H9 (cell line): ENCODE measurements around the gene OCLN. TPM values are rescaled to one million over a fixed set of nuclear protein-coding genes. Genes with fewer than 3 reads are reported as not detected.

Experiments used
- DNase-seq: peaks from one replicate; pipeline ENCODE4 v3.0.0-alpha.2; 2017
- H2AFZ ChIP-seq: one replicate; pipeline ENCODE4 v1.6.1; 2013; ENCODE audit warnings: mild to moderate bottlenecking, low read length, control low read depth, moderate library complexity
- H2AK5ac ChIP-seq: 2 replicates; pipeline ENCODE4 v1.6.1; 2013; ENCODE audit warnings: low read length, control low read depth, mixed read lengths; ENCODE audit not compliant: insufficient read length
- H2BK120ac ChIP-seq: one replicate; pipeline ENCODE4 v1.6.1; 2013; ENCODE audit warnings: low read depth, mild to moderate bottlenecking, low read length, control low read depth, inconsistent platforms; ENCODE audit not compliant: poor library complexity, severe bottlenecking
- H2BK12ac ChIP-seq: 2 replicates; pipeline ENCODE4 v1.6.1; 2013; ENCODE audit warnings: low read length, control low read depth, mixed read lengths, low read depth; ENCODE audit not compliant: insufficient read length
- H2BK15ac ChIP-seq: 2 replicates; pipeline ENCODE4 v1.6.1; 2013; ENCODE audit warnings: low read depth, low read length, control low read depth
- H2BK20ac ChIP-seq: one replicate; pipeline ENCODE4 v1.6.1; 2013; ENCODE audit warnings: low read depth, mild to moderate bottlenecking, low read length, control low read depth, inconsistent platforms; ENCODE audit not compliant: poor library complexity, severe bottlenecking
- H2BK5ac ChIP-seq: 2 replicates; pipeline ENCODE4 v1.6.1; 2013; ENCODE audit warnings: low read length, control low read depth, mixed read lengths; ENCODE audit not compliant: insufficient read length
- H3K14ac ChIP-seq: 2 replicates; pipeline ENCODE4 v1.6.1; 2013; ENCODE audit warnings: low read length, control low read depth; ENCODE audit not compliant: insufficient read depth
- H3K18ac ChIP-seq: 2 replicates; pipeline ENCODE4 v1.6.1; 2013; ENCODE audit warnings: low read depth, mild to moderate bottlenecking, mixed read lengths, low read length, control low read depth; ENCODE audit not compliant: insufficient read length
- H3K23ac ChIP-seq: 2 replicates; pipeline ENCODE4 v1.6.1; 2013; ENCODE audit warnings: low read length, control low read depth, mixed read lengths, low read depth; ENCODE audit not compliant: insufficient read length
- H3K23me2 ChIP-seq: 2 replicates; pipeline ENCODE4 v1.6.1; 2013; ENCODE audit warnings: low read depth, mild to moderate bottlenecking, mixed read lengths, low read length, control low read depth; ENCODE audit not compliant: insufficient read length, poor library complexity, severe bottlenecking
- H3K27ac ChIP-seq: 2 replicates; pipeline ENCODE4 v1.5.1; 2013; ENCODE audit warnings: low read length, control low read depth, mixed read lengths, low read depth; ENCODE audit not compliant: insufficient read length
- H3K27me3 ChIP-seq: 2 replicates; pipeline ENCODE4 v1.6.1; 2013; ENCODE audit warnings: low read length, control low read depth, inconsistent platforms; ENCODE audit not compliant: insufficient read depth
- H3K4ac ChIP-seq: 2 replicates; pipeline ENCODE4 v1.6.1; 2013; ENCODE audit warnings: low read depth, mild to moderate bottlenecking, control low read depth, inconsistent platforms, low read length, moderate library complexity
- H3K4me1 ChIP-seq: 2 replicates; pipeline ENCODE4 v1.6.1; 2013; ENCODE audit warnings: low read length, control low read depth, inconsistent platforms; ENCODE audit not compliant: insufficient read depth
- H3K4me2 ChIP-seq: 2 replicates; pipeline ENCODE4 v1.6.1; 2013; ENCODE audit warnings: low read length, control low read depth, mixed read lengths; ENCODE audit not compliant: insufficient read length, insufficient read depth
- H3K56ac ChIP-seq: 2 replicates; pipeline ENCODE4 v1.6.1; 2013; ENCODE audit warnings: low read depth, mild to moderate bottlenecking, mixed read lengths, low read length, control low read depth; ENCODE audit not compliant: insufficient read length
- H3K79me1 ChIP-seq: 2 replicates; pipeline ENCODE4 v1.6.1; 2013; ENCODE audit warnings: low read depth, mild to moderate bottlenecking, moderate library complexity, low read length, control low read depth, inconsistent platforms; ENCODE audit not compliant: insufficient read depth, poor library complexity, severe bottlenecking
- H3K79me2 ChIP-seq: 2 replicates; pipeline ENCODE4 v1.6.1; 2013; ENCODE audit warnings: low read length, control low read depth, inconsistent platforms; ENCODE audit not compliant: insufficient read depth
- H3K9ac ChIP-seq: 2 replicates; pipeline ENCODE4 v1.6.1; 2013; ENCODE audit warnings: low read length, control low read depth, mixed read lengths; ENCODE audit not compliant: insufficient read length; ENCODE audit errors: extremely low read depth
- H3K9me3 ChIP-seq: one replicate; pipeline ENCODE4 v1.6.1; 2013; ENCODE audit warnings: low read depth, low read length, inconsistent platforms; ENCODE audit not compliant: control insufficient read depth
- H3T11ph ChIP-seq: one replicate; pipeline ENCODE4 v1.6.1; 2013; ENCODE audit warnings: mild to moderate bottlenecking, low read length, control low read depth, inconsistent platforms
- H4K20me1 ChIP-seq: one replicate; pipeline ENCODE4 v1.6.1; 2013; ENCODE audit not compliant: control insufficient read depth, insufficient read length, insufficient read depth
- H4K5ac ChIP-seq: 2 replicates; pipeline ENCODE4 v1.6.1; 2013; ENCODE audit warnings: low read depth, mild to moderate bottlenecking, mixed read lengths, low read length, control low read depth; ENCODE audit not compliant: insufficient read length
- H4K8ac ChIP-seq: replicated peaks from 2 replicates; pipeline ENCODE4 v1.6.1; 2013; ENCODE audit warnings: low read length, control low read depth, mixed read lengths, low read depth; ENCODE audit not compliant: insufficient read length
- H4K91ac ChIP-seq: 2 replicates; pipeline ENCODE4 v1.6.1; 2013; ENCODE audit warnings: low read depth, mild to moderate bottlenecking, moderate library complexity, mixed read lengths, low read length, control low read depth; ENCODE audit not compliant: insufficient read length
- H3K27ac Mint-ChIP-seq, 3 experiments: 2 replicates in 2 of 3; 3 replicates in 1 of 3; pipeline ENCODE4 v1.8.0; 2020 to 2021; ENCODE audit warnings: mixed read lengths in 3 of 3, mild to moderate bottlenecking in 1 of 3, moderate library complexity in 1 of 3
- H3K27me3 Mint-ChIP-seq: 2 replicates; pipeline ENCODE4 v1.8.0; 2021; ENCODE audit warnings: low read depth, mild to moderate bottlenecking, moderate library complexity, mixed read lengths
- H3K36me3 Mint-ChIP-seq, 3 experiments: 2 replicates in 2 of 3; 3 replicates in 1 of 3; pipeline ENCODE4 v1.8.0; 2020 to 2021; ENCODE audit warnings: low read depth in 3 of 3, mixed read lengths in 3 of 3; ENCODE audit not compliant: insufficient read depth in 1 of 3
- H3K4me1 Mint-ChIP-seq, 2 experiments: 2 replicates each; pipeline ENCODE4 v1.8.0; 2020; ENCODE audit warnings: mixed read lengths in 2 of 2
- H3K4me3 Mint-ChIP-seq, 2 experiments: 2 replicates in 1 of 2; 3 replicates in 1 of 2; pipeline ENCODE4 v1.8.0; 2020 to 2021; ENCODE audit warnings: mild to moderate bottlenecking in 2 of 2, mixed read lengths in 2 of 2, moderate library complexity in 1 of 2
- H3K9me3 Mint-ChIP-seq, 2 experiments: 2 replicates in 1 of 2; 3 replicates in 1 of 2; pipeline ENCODE4 v1.8.0; 2020; ENCODE audit warnings: mild to moderate bottlenecking in 2 of 2, mixed read lengths in 2 of 2, moderate library complexity in 1 of 2
- WGBS: extraction: QIAGEN DNeasy Blood & Tissue Kit; methylation state at CpG from one replicate; pipeline ENCODE4 v1.1.7; 2013; ENCODE audit warnings: missing lambda C conversion rate, low lambda C conversion rate, mixed read lengths; ENCODE audit not compliant: insufficient read length; ENCODE audit errors: extremely low coverage; 5-methylcytosine and 5-hydroxymethylcytosine counted together
- total RNA-seq: library from RNA; stranded (reverse); gene quantifications from 2 replicates; pipeline ENCODE4 v1.2.1, GENCODE V29; 2021
- TF ChIP-seq, protein P1 (sequence below): fragments of 200-600 bp; sonication (generic); conservative IDR thresholded peaks from 3 replicates; pipeline ENCODE4 v1.8.0; 2021; ENCODE audit warnings: antibody characterized with exemption, mild to moderate bottlenecking

OCLN gene
- total RNA-seq, 1 experiment from 2014 or later, result 109 TPM

DNA sequence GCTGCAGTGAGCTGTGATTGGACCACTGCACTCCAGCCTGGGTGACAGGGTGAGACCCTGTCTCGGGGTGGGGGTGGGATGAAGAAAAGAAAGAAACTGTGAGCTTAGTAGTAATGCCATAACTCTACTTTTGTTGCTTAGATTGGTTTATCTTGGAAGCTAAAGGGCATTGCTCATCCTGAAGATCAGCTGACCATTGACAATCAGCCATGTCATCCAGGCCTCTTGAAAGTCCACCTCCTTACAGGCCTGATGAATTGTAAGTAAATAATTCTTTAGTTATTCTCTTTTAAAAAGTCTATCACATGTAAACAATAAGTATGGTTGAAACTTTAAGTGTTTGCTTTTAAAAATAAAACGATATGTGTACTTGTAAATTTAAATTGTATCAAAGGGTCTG lies 11.4 kb downstream of the OCLN start:
- H3K9ac ChIP-seq, result no peak overlapping the region
- peaks cover 11% of the 10 kb centered on the region for H3K4me1 ChIP-seq
- no peak overlapping the region for H2BK5ac ChIP-seq
- H4K91ac ChIP-seq, result no peak overlapping the region
- H4K20me1 ChIP-seq, result no peaks in the 10 kb centered on the region
- H3K4me1 Mint-ChIP-seq, result peaks cover 33 to 35% of the 10 kb centered on the region in 2 experiments
- no peak overlapping the region for H3K18ac ChIP-seq
- H3K9me3 Mint-ChIP-seq, result no peaks in the 10 kb centered on the region
- no peaks in the 10 kb centered on the region for H3K79me1 ChIP-seq
- no peak for DNase-seq
- H4K5ac ChIP-seq, result no peak overlapping the region
- no peak overlapping the region for H3K4me3 Mint-ChIP-seq
- no CpG with 5 or more reads among the region's 2 CpGs for WGBS
- no peak overlapping the region for H2BK20ac ChIP-seq
- H2BK120ac ChIP-seq, result no peak overlapping the region
- H3K27ac ChIP-seq, result no peak overlapping the region
- no peak overlapping the region for H2AK5ac ChIP-seq
- no peak overlapping the region for H3K23ac ChIP-seq
- H3K79me2 ChIP-seq, result peaks cover 9% of the 10 kb centered on the region; the same call in 1 of the 2 replicates
- no peaks in the 10 kb centered on the region for H3K27me3 ChIP-seq
- H2BK15ac ChIP-seq, result no peak overlapping the region
- H3K4me2 ChIP-seq, result no peak overlapping the region
- H3K27ac Mint-ChIP-seq, result no peak overlapping the region
- H3K23me2 ChIP-seq, result no peaks in the 10 kb centered on the region
- H3K9me3 ChIP-seq, result no peaks in the 10 kb centered on the region
- TF ChIP-seq, protein P1, sequence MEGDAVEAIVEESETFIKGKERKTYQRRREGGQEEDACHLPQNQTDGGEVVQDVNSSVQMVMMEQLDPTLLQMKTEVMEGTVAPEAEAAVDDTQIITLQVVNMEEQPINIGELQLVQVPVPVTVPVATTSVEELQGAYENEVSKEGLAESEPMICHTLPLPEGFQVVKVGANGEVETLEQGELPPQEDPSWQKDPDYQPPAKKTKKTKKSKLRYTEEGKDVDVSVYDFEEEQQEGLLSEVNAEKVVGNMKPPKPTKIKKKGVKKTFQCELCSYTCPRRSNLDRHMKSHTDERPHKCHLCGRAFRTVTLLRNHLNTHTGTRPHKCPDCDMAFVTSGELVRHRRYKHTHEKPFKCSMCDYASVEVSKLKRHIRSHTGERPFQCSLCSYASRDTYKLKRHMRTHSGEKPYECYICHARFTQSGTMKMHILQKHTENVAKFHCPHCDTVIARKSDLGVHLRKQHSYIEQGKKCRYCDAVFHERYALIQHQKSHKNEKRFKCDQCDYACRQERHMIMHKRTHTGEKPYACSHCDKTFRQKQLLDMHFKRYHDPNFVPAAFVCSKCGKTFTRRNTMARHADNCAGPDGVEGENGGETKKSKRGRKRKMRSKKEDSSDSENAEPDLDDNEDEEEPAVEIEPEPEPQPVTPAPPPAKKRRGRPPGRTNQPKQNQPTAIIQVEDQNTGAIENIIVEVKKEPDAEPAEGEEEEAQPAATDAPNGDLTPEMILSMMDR, result no peak
- H3K4ac ChIP-seq, result no peak overlapping the region
- H3K14ac ChIP-seq, result no peak overlapping the region
- H2BK12ac ChIP-seq, result no peak overlapping the region
- H2AFZ ChIP-seq, result no peak overlapping the region
- no peak overlapping the region for H3T11ph ChIP-seq
- no peaks in the 10 kb centered on the region for H3K27me3 Mint-ChIP-seq
- H3K56ac ChIP-seq, result no peak overlapping the region
- H4K8ac ChIP-seq, result no peak overlapping the region
- peaks cover 9 to 37% (median 22%) of the 10 kb centered on the region in 3 experiments; a peak in 6 of 7 replicates for H3K36me3 Mint-ChIP-seq
